ENCODE measurements around the gene ZBTB26.

Gene ZBTB26

DNA sequence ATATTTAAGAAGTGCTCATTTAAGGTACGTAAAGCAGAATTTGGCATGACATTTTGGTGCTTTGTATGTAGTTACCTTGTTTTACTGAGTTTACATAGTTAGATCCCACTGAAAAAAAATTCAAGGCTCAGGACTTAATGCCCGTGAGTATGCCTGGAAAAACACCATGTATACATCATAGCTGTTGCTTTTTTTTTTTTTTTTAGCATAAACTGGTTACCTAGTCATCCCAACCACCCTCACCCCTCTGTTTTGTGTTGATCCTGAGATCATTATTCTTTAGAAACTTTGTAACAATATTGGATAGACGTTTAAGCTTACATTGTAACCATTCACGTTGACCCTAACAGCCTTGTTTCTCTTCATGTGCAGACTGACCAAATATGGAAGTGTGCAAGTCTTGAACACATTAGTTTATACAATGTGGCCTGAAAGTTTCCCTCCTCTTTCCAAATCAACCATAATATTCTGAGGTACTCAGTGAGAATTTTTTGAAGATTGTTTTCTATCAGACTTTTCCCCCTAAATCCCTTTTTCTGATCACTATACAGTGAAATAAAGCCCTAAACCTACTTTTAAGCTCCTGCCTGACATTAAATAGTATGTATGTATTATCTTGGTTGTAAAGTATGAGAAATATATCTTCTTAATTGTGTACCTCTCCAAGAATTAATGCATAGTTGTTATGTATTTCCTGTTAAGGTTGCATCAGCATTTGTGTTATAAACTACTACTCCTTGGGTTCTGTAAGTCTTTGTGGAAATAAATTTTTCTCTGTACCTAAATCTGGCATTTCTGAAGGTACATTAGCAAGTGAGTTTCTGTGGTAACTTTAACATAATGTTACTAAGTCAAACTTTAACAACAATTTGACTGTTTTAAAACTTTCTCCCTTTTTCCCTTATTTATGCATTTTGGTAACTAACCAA, 13.9 kb upstream of the ZBTB26 start:
- H3K27ac ChIP-seq, result no peak overlapping the region
- H3K36me3 ChIP-seq, result no peaks in the 10 kb centered on the region; the same call in 1 of the 2 replicates
- TF ChIP-seq, protein P1, sequence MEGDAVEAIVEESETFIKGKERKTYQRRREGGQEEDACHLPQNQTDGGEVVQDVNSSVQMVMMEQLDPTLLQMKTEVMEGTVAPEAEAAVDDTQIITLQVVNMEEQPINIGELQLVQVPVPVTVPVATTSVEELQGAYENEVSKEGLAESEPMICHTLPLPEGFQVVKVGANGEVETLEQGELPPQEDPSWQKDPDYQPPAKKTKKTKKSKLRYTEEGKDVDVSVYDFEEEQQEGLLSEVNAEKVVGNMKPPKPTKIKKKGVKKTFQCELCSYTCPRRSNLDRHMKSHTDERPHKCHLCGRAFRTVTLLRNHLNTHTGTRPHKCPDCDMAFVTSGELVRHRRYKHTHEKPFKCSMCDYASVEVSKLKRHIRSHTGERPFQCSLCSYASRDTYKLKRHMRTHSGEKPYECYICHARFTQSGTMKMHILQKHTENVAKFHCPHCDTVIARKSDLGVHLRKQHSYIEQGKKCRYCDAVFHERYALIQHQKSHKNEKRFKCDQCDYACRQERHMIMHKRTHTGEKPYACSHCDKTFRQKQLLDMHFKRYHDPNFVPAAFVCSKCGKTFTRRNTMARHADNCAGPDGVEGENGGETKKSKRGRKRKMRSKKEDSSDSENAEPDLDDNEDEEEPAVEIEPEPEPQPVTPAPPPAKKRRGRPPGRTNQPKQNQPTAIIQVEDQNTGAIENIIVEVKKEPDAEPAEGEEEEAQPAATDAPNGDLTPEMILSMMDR (IDR thresholded peaks at IDR 0.05; ENCODE audit: low read depth, low read length), result no peak
- no peaks in the 10 kb centered on the region for H3K9me3 ChIP-seq (ENCODE audit: severe bottlenecking)
- H3K27me3 ChIP-seq (ENCODE audit: insufficient read depth, low read depth, severe bottlenecking), result no peaks in the 10 kb centered on the region
- H3K4me3 ChIP-seq (ENCODE audit: low read depth, low read length), result no peak overlapping the region
- no peak for DNase-seq

DNA sequence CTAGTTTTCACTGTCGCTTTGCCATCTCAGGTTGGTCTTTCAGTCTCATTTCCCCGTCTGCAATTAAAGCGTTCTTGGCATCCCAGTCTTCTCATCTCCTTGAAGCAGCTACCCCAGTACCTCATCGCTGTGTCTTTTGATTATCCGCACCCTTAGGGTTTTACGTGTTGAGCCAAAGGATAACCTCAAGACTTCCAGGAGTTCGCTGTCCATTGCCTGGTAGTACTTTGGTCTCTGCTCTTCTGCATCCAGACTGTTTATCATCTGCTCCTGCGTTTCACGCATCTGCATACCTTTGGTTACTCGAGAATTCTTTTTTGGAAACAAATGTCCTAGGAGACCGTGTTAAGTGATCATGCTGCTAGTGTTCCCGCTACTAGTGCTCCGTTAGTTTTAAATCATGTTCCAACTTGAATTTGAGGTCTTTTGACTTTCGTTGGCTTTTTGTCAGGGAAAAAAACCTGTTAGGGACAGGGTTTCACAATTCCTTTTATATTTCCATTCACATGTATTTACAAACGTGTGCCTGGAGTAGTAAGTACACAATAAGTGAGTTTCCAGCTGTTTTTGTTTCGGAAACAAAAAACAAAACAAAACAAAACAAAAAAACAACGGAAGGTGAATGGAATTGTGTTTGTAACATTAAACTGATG, 10.4 kb upstream of the ZBTB26 start:
- no peaks in the 10 kb centered on the region for H3K27me3 ChIP-seq (ENCODE audit: insufficient read depth, low read depth, severe bottlenecking)
- TF ChIP-seq, protein P1 (IDR thresholded peaks at IDR 0.05; ENCODE audit: low read depth, low read length), result no peak
- peaks cover 19% of the 10 kb centered on the region for H3K36me3 ChIP-seq
- peak overlapping the region; percentile 90 for H3K4me3 ChIP-seq (ENCODE audit: low read depth, low read length)
- H3K27ac ChIP-seq, result peak overlapping the region; percentile 92
- no peak for DNase-seq
- no peaks in the 10 kb centered on the region for H3K9me3 ChIP-seq (ENCODE audit: severe bottlenecking)

DNA sequence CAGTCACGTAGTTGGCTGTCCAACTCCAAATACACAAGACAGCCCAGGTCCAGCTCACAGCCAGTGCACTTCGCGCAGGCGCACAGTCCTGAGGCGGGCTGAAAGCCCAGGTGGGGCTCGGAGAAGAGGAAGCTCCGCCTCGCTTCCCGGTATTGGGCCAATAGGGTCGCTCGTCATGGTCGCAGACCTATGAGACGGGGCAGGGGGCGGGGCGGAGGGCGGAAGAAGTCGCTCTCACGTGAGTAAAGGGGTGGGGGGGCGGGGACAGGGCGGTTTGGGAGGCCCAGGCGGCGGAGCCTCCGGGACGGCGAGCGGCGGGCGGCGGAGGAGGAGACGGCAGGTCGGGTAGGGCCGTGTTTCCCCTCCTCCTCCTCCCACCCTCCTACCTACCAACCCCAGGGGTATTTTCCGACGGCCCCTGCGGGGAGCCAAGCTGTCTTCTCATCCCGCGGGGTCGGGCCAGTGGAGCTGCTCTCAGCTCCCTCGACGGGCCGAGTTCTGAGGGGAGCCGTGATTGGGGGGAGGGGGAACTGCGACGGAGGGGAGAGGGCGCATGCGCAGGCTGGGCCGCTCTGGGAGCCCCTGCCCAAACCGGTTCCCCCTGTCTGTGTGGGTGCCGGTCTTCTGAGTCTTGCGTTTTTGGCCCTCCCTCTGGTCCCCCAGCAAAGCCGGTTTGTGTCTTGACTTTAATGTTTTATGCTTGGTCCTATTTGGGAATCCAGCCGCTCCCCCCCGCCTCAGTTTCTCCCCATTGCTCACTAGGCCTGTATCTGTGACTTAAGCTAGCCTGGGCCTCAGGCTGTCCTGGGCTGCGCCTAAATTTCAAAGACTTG, 9.7 kb upstream of the ZBTB26 start, which contains the start of gene RABGAP1:
RABGAP1 (plus strand) TSS at position 272 of the 833 bp plus-strand sequence. CDS start 16,040 bp downstream, outside the sequence.
- TF ChIP-seq, protein P1 (IDR thresholded peaks at IDR 0.05; ENCODE audit: low read depth, low read length), result no peak
- H3K9me3 ChIP-seq (ENCODE audit: severe bottlenecking), result no peaks in the 10 kb centered on the region
- H3K27me3 ChIP-seq (ENCODE audit: insufficient read depth, low read depth, severe bottlenecking), result no peaks in the 10 kb centered on the region
- H3K36me3 ChIP-seq, result peaks cover 26% of the 10 kb centered on the region
- H3K27ac ChIP-seq, result peak within 1 kb of the TSS; percentile 92
- peak within 1 kb of the TSS; percentile 90 for H3K4me3 ChIP-seq (ENCODE audit: low read depth, low read length)
- peak; percentile 100 for DNase-seq

DNA sequence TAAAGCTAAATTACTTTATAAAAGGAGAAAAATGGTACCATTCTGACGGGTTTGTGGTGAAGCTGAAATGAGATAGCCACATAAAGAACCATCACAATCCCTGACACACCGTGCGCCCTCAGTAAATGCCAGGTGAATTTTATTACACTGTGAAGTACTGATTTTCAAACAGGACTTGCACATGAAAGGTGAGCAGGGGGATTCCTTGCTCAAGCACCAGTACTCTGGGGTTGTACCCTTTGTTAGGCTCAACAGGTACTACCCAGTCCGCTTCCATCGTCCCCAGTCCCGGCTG, 9.1 kb upstream of the ZBTB26 start:
- H3K9me3 ChIP-seq (ENCODE audit: severe bottlenecking), result no peaks in the 10 kb centered on the region
- peaks cover 27% of the 10 kb centered on the region for H3K36me3 ChIP-seq
- H3K4me3 ChIP-seq (ENCODE audit: low read depth, low read length), result peak overlapping the region; percentile 31
- TF ChIP-seq, protein P1 (IDR thresholded peaks at IDR 0.05; ENCODE audit: low read depth, low read length), result no peak
- no peaks in the 10 kb centered on the region for H3K27me3 ChIP-seq (ENCODE audit: insufficient read depth, low read depth, severe bottlenecking)
- no peak for DNase-seq
- H3K27ac ChIP-seq, result peak overlapping the region; percentile 54

DNA sequence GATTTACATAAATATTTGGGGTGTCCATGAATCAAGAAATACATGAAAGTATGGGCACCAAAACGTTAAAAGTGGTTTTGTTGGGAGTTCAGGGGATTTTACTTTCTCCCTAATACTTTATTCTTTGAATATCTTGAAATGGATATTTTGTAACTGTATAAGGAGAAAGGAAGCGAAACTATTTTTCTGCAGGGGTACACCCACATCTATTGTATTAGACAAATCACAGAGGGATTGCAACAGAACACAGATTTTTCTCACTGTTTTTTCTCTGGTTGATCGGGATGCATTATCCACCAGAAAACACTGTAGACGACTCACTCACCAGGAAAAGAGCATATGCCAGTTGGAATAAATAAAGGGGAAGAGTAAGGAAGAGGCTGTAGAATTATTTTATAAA, 8.3 kb upstream of the ZBTB26 start:
- DNase-seq, result no peak
- Histone ChIP-seq H3K4me3 (ENCODE audit: low read depth, low read length) (no peak overlapping the region), H3K27me3 (ENCODE audit: insufficient read depth, low read depth, severe bottlenecking) (no peaks in the 10 kb centered on the region), H3K27ac (no peak overlapping the region), H3K36me3 (peaks cover 30% of the 10 kb centered on the region), H3K9me3 (ENCODE audit: severe bottlenecking) (no peaks in the 10 kb centered on the region)
- TF ChIP-seq, protein P1 (IDR thresholded peaks at IDR 0.05; ENCODE audit: low read depth, low read length), result no peak
